Lung (tissue), 12 donors: ENCODE measurements around the gene KRT73. TPM values are rescaled to one million over a fixed set of nuclear protein-coding genes. Genes with fewer than 3 reads are reported as not detected.

ENCODE experiments used
- ATAC-seq: fragments of 200-7000 bp; cut with Tn5 transposase; one replicate; pipeline ENCODE4 v1.9.1; 2020; ENCODE audit warnings: moderate number of reproducible peaks; ENCODE audit not compliant: insufficient read depth, low FRiP score
- DNase-seq, 3 donors: peaks; one replicate each; pipeline ENCODE4 v3.0.0-alpha.2; 2013 to 2017
- H3K27ac ChIP-seq, 2 donors: one replicate each; pipeline ENCODE4 v1.5.1; 2013; ENCODE audit warnings: mild to moderate bottlenecking in 2 of 2, moderate library complexity in 2 of 2, control low read depth in 1 of 2, inconsistent platforms in 1 of 2, low read depth in 1 of 2, low read length in 1 of 2
- H3K27me3 ChIP-seq, 3 donors: one replicate each; pipeline ENCODE4 v1.5.1; 2013; ENCODE audit warnings: low read length in 2 of 3; ENCODE audit not compliant: control insufficient read depth in 3 of 3, insufficient read depth in 3 of 3
- H3K36me3 ChIP-seq, 4 donors: one replicate each; pipeline ENCODE4 v1.5.1; 2013; ENCODE audit warnings: low read length in 4 of 4, mild to moderate bottlenecking in 1 of 4, moderate library complexity in 1 of 4; ENCODE audit not compliant: control insufficient read depth in 4 of 4, insufficient read depth in 4 of 4
- H3K4me1 ChIP-seq, 5 donors: one replicate each; pipeline ENCODE4 v1.5.1; 2013; ENCODE audit warnings: low read length in 5 of 5, mild to moderate bottlenecking in 2 of 5, moderate library complexity in 1 of 5; ENCODE audit not compliant: control insufficient read depth in 5 of 5, insufficient read depth in 5 of 5
- H3K4me3 ChIP-seq: one replicate; pipeline ENCODE4 v1.5.1; 2013; ENCODE audit warnings: mild to moderate bottlenecking, control low read depth, moderate library complexity
- H3K9ac ChIP-seq, 2 donors: one replicate each; pipeline ENCODE4 v1.5.1; 2013; ENCODE audit warnings: low read length in 2 of 2, control low read depth in 1 of 2; ENCODE audit not compliant: insufficient read depth in 1 of 2
- H3K9me3 ChIP-seq, 4 donors: one replicate each; pipeline ENCODE4 v1.5.1; 2013; ENCODE audit warnings: low read length in 3 of 4, mild to moderate bottlenecking in 1 of 4, moderate library complexity in 1 of 4; ENCODE audit not compliant: control insufficient read depth in 4 of 4, insufficient read depth in 3 of 4
- WGBS, 2 donors: extraction: QIAGEN DNeasy Blood & Tissue Kit; methylation state at CpG; one replicate each; pipeline ENCODE4 v1.1.7; 2013; 5-methylcytosine and 5-hydroxymethylcytosine counted together
- polyA plus RNA-seq, 2 donors: library from polyadenylated mRNA; stranded (reverse); fragments of 200-250 nt; gene quantifications; one replicate each; pipeline ENCODE4 v1.2.1, GENCODE V29; 2013
- total RNA-seq, 2 donors: library from RNA; depleted of rRNA in 1 of 2; stranded (reverse); fragments of >200 nt in 1 of 2; gene quantifications; one replicate each; pipeline ENCODE4 v1.2.1, GENCODE V29; 2014 to 2021
- TF ChIP-seq, protein P1 (sequence below): IDR thresholded peaks from 2 replicates; pipeline ENCODE4 v1.5.1; 2012; ENCODE audit warnings: mild to moderate bottlenecking; ENCODE audit errors: control extremely low read depth, extremely low read depth
- donor health status: control.
- donor health status: control.
- donor health status: Bipolar disorder and iron deficiency.
- donor health status: healthy.
- donor health status: DM: yes; HTN: yes; CAD: no.

Gene KRT73
- total and polyA plus RNA-seq, 4 donors = 0.07 TPM; not detected in 3

DNA sequence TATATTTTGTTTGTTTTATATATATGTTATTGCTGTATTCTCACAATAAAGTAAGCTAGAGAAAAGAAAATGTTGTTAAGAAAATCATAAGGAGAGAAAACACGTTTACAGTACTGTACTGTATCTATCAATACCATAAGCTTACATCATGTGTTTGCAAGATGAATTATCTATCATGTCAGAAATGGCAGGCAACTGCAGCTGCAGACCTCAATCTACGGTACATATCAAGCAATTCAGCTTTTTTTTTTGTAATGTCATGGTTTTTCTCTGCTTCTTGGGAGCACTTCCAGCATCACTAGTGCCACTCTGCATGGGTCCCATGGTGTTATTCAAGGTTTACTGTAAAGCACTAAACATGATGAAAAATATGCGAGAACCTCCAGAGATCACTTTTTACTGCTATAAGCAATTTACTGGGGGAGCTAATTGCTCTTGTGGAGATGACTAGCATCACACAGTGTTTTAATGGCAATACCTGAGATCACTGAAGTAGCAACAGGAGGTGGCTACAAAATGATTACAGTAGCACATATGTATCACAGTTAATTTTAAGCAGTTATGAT, 42.7 kb upstream of the KRT73 start:
- H3K4me1 ChIP-seq = no peaks in the 10 kb centered on the region
- TF ChIP-seq, protein P1, sequence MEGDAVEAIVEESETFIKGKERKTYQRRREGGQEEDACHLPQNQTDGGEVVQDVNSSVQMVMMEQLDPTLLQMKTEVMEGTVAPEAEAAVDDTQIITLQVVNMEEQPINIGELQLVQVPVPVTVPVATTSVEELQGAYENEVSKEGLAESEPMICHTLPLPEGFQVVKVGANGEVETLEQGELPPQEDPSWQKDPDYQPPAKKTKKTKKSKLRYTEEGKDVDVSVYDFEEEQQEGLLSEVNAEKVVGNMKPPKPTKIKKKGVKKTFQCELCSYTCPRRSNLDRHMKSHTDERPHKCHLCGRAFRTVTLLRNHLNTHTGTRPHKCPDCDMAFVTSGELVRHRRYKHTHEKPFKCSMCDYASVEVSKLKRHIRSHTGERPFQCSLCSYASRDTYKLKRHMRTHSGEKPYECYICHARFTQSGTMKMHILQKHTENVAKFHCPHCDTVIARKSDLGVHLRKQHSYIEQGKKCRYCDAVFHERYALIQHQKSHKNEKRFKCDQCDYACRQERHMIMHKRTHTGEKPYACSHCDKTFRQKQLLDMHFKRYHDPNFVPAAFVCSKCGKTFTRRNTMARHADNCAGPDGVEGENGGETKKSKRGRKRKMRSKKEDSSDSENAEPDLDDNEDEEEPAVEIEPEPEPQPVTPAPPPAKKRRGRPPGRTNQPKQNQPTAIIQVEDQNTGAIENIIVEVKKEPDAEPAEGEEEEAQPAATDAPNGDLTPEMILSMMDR = no peak
- H3K9me3 ChIP-seq = no peaks in the 10 kb centered on the region
- no peaks in the 10 kb centered on the region for H3K36me3 ChIP-seq
- H3K4me3 ChIP-seq = no peak overlapping the region
- no peak for DNase-seq
- WGBS, 2 donors = 75 to 82% methylated on average over 3 of the region's 3 CpGs
- no peak for ATAC-seq
- no peak overlapping the region for H3K27ac ChIP-seq
- H3K9ac ChIP-seq = no peak overlapping the region
- H3K27me3 ChIP-seq = no peaks in the 10 kb centered on the region

DNA sequence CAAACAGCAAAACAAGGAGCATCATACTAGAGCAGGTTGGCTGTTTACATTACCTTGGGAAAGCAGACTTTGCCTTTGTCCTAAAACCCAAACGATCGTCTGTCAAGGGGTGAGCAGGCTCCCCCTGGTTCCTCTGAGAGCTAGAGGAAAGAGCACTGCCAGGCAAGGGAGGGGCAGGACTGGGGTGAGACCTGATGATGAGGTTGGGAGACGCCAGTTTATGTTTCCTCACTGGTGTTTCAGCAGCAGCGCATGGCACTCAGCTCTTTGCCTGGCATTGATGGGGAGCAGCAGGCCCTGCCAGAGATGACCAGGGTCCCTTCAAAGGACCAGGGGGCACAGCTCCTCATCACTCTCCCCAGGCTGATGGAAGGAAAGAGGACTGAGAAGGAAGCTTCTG, 41.6 kb upstream of the KRT73 start:
- ATAC-seq = no peak
- H3K4me3 ChIP-seq = no peak overlapping the region
- no peaks in the 10 kb centered on the region for H3K9me3 ChIP-seq
- no peak overlapping the region for H3K27ac ChIP-seq
- DNase-seq = no peak
- 81 to 83% methylated on average over 4 of the region's 4 CpGs for WGBS, 2 donors
- no peak overlapping the region for H3K9ac ChIP-seq
- H3K36me3 ChIP-seq = no peaks in the 10 kb centered on the region
- TF ChIP-seq, protein P1 = no peak
- no peaks in the 10 kb centered on the region for H3K27me3 ChIP-seq
- H3K4me1 ChIP-seq = peaks cover 0 to 9% (median 0%) of the 10 kb centered on the region in 5 donors

DNA sequence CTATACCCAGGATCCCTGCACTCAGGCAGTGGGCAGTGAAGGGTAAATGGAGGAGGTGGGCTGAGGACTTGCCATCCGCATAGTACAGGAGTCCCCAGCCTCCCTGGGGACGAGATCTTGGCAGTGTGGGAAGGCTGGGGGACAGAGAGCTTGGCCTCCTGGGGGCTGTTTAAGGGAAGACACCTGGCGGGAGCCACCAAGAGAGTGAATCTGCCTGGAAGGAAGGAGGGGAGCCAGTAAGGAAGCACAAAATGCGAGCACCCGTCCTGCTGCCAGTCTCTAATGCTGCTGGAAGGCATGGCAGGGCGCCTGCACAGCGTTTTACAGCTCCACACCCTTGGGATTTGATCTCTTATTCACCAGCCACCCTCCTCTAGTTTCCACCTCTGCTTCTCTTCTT, 41.0 kb upstream of the KRT73 start:
- no peaks in the 10 kb centered on the region for H3K27me3 ChIP-seq
- WGBS, 2 donors = 69 to 77% methylated on average over 7 of the region's 7 CpGs
- peaks cover 0 to 9% (median 0%) of the 10 kb centered on the region in 5 donors for H3K4me1 ChIP-seq
- H3K4me3 ChIP-seq = no peak overlapping the region
- TF ChIP-seq, protein P1 = no peak
- no peaks in the 10 kb centered on the region for H3K36me3 ChIP-seq
- H3K9ac ChIP-seq = no peak overlapping the region
- DNase-seq = no peak
- H3K9me3 ChIP-seq = no peaks in the 10 kb centered on the region
- no peak for ATAC-seq
- no peak overlapping the region for H3K27ac ChIP-seq

DNA sequence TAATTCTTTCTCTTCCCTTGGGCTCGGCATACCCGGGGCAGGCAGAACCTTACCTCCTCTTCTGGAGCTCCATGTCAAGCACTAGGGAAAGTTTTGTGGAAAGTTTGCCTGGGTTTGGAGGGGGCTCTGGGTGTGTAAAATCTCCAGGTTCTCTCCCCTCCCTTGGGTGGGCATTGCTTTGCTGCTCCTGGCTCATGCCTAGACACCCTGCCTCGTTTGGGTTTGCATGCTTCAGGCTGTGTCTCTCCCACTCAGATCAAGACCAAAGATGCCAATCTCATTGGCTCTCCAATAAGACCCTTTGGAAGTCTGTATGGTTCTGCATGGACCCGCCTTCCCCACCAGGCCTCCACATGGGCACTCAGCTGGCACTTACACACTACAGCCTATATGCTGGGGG, 39.8 kb upstream of the KRT73 start:
- TF ChIP-seq, protein P1 = no peak
- DNase-seq = no peak
- ATAC-seq = no peak

More for the DNA sequence above, 39.8 kb upstream of the KRT73 start:
- Histone ChIP-seq H3K36me3 (no peaks in the 10 kb centered on the region), H3K9ac (no peak overlapping the region), H3K27me3 (no peaks in the 10 kb centered on the region), H3K4me1 (peaks cover 0 to 9% (median 0%) of the 10 kb centered on the region in 5 donors), H3K4me3 (no peak overlapping the region), H3K27ac (no peak overlapping the region), H3K9me3 (no peaks in the 10 kb centered on the region)
- WGBS, 2 donors = 77 to 86% methylated on average over 4 of the region's 4 CpGs
